ENCODE data around the gene KRT27.
"Not testable (repeated sequence)": the region's sequence is repeated elsewhere in the genome, so short reads cannot be mapped to it uniquely, and the experiment has no call there.

The KRT27 gene

GRCh38 chr17:40782450-40782849, at the start of gene KRT27:
TSS of gene KRT27 (minus strand) at chr17:40782550. CDS start at chr17:40782493, 57 bp downstream.
- no peak for DNase-seq (ENCODE audit: low read depth)

- DNase-seq (ENCODE audit: low read depth), result no peak
These were observed 47.9 kb upstream of the KRT27 start for GRCh38 chr17:40830085-40830776.

- peak; percentile 31 for DNase-seq (ENCODE audit: low read depth)
These were observed 46.2 kb upstream of the KRT27 start for GRCh38 chr17:40828454-40829044.

- peak; percentile 20 for DNase-seq (ENCODE audit: low read depth)
These were observed 45.5 kb upstream of the KRT27 start for GRCh38 chr17:40827746-40828453.

GRCh38 chr17:40825599-40825998, 43.2 kb upstream of the KRT27 start:
- peak; percentile 22 for DNase-seq (ENCODE audit: low read depth)

GRCh38 chr17:40824015-40824832, 41.9 kb upstream of the KRT27 start:
- no peak for DNase-seq (ENCODE audit: low read depth)

GRCh38 chr17:40822132-40822812, 39.9 kb upstream of the KRT27 start, which contains the start of gene KRT10:
TSS of gene KRT10 (minus strand) at chr17:40822614. CDS start at chr17:40822585, 29 bp downstream.
- DNase-seq (ENCODE audit: low read depth), result no peak

- peak; percentile 75 for DNase-seq (ENCODE audit: low read depth)
These were observed 39.2 kb upstream of the KRT27 start for GRCh38 chr17:40821536-40821935.

GRCh38 chr17:40820228-40820838, 38.0 kb upstream of the KRT27 start:
- no peak for DNase-seq (ENCODE audit: low read depth)

- peak; percentile 28 for DNase-seq (ENCODE audit: low read depth)
These were observed 37.3 kb upstream of the KRT27 start for GRCh38 chr17:40819528-40820125.

GRCh38 chr17:40818733-40819527, 36.6 kb upstream of the KRT27 start:
- DNase-seq (ENCODE audit: low read depth), result peak; percentile 89

GRCh38 chr17:40818343-40818732, 36.0 kb upstream of the KRT27 start:
- peak; percentile 13 for DNase-seq (ENCODE audit: low read depth)

- no peak for DNase-seq (ENCODE audit: low read depth)
These were observed 34.8 kb upstream of the KRT27 start for GRCh38 chr17:40817103-40817682.

- no peak for DNase-seq (ENCODE audit: low read depth)
These were observed 34.2 kb upstream of the KRT27 start for GRCh38 chr17:40816569-40816968.

GRCh38 chr17:40815381-40815780, 33.0 kb upstream of the KRT27 start:
- DNase-seq (ENCODE audit: low read depth), result no peak

- DNase-seq (ENCODE audit: low read depth), result not testable (repeated sequence)
These were observed 32.3 kb upstream of the KRT27 start for GRCh38 chr17:40814657-40815056.

- peak; percentile 58 for DNase-seq (ENCODE audit: low read depth)
These were observed 31.5 kb upstream of the KRT27 start for GRCh38 chr17:40813804-40814203.

GRCh38 chr17:40812639-40813038, 30.3 kb upstream of the KRT27 start:
- DNase-seq (ENCODE audit: low read depth), result no peak

- peak; percentile 85 for DNase-seq (ENCODE audit: low read depth)
These were observed 28.1 kb upstream of the KRT27 start for GRCh38 chr17:40810494-40810893.
